ENCODE data around the gene UPP1.
"Not testable (repeated sequence)": the region's sequence is repeated elsewhere in the genome, so short reads cannot be mapped to it uniquely, and the experiment has no call there.

UPP1 gene

GRCh38 chr7:48112401-48113165 lies 23.5 kb downstream of the UPP1 start:
- DNase-seq: no peak

- DNase-seq: no peak
Observed at GRCh38 chr7:48113275-48113674, 24.2 kb downstream of the UPP1 start.

- DNase-seq: no peak
Observed at GRCh38 chr7:48114115-48114514, 25.1 kb downstream of the UPP1 start.

- DNase-seq: no peak
Observed at GRCh38 chr7:48114589-48114988, 25.5 kb downstream of the UPP1 start.

- DNase-seq: no peak
Observed at GRCh38 chr7:48116043-48116442, 27.0 kb downstream of the UPP1 start.

GRCh38 chr7:48118041-48118440 lies 29.0 kb downstream of the UPP1 start:
- DNase-seq: no peak

- DNase-seq: not testable (repeated sequence)
Observed at GRCh38 chr7:48120536-48120935, 31.5 kb downstream of the UPP1 start.

GRCh38 chr7:48126037-48126436 lies 37.0 kb downstream of the UPP1 start:
- no peak for DNase-seq

GRCh38 chr7:48130658-48131108 lies 41.6 kb downstream of the UPP1 start:
- DNase-seq: no peak

- DNase-seq: no peak
Observed at GRCh38 chr7:48132792-48133191, 43.7 kb downstream of the UPP1 start.

GRCh38 chr7:48139459-48139858 lies 50.4 kb downstream of the UPP1 start:
- no peak for DNase-seq

- no peak for DNase-seq
Observed at GRCh38 chr7:48140001-48140681, 51.1 kb downstream of the UPP1 start.

- DNase-seq: no peak
Observed at GRCh38 chr7:48141521-48141920, 52.5 kb downstream of the UPP1 start.

GRCh38 chr7:48144291-48144768 lies 55.3 kb downstream of the UPP1 start:
- no peak for DNase-seq

- DNase-seq: no peak
Observed at GRCh38 chr7:48147078-48147591, 58.1 kb downstream of the UPP1 start.

GRCh38 chr7:48147690-48148089 lies 58.6 kb downstream of the UPP1 start:
- DNase-seq: not testable (repeated sequence)

GRCh38 chr7:48148311-48148710 lies 59.2 kb downstream of the UPP1 start:
- DNase-seq: no peak

GRCh38 chr7:48149058-48149457 lies 60.0 kb downstream of the UPP1 start:
- no peak for DNase-seq

GRCh38 chr7:48150086-48150485 lies 61.0 kb downstream of the UPP1 start:
- no peak for DNase-seq

- peak; percentile 21 to 31 for DNase-seq
Observed at GRCh38 chr7:48154792-48155413, 65.8 kb downstream of the UPP1 start.
